Fibroblast of lung (primary cell): ENCODE results near the gene JAZF1. TPM values are rescaled to one million over a fixed set of nuclear protein-coding genes. Genes with fewer than 3 reads are reported as not detected.
A peak's percentile ranks its signal among the peaks of the same experiment; 100 is the strongest.

ENCODE experiments used
- DNase-seq, 2 donors: peaks; one replicate each; pipeline versions ENCODE4 v3.0.0 to v3.0.0-alpha.2; 2010; ENCODE audit warnings: low read depth in 2 of 2
- H2AFZ ChIP-seq: 2 replicates; pipeline ENCODE4 v1.5.1; 2012; ENCODE audit warnings: low read length, control low read depth, inconsistent platforms
- H3K27ac ChIP-seq: 2 replicates; pipeline ENCODE4 v1.5.1; 2011; ENCODE audit warnings: low read length, control low read depth; ENCODE audit not compliant: insufficient read depth
- H3K27me3 ChIP-seq: 2 replicates; pipeline ENCODE4 v1.5.1; 2011; ENCODE audit warnings: mild to moderate bottlenecking, low read length; ENCODE audit not compliant: control insufficient read depth, insufficient read depth
- H3K36me3 ChIP-seq: 2 replicates; pipeline ENCODE4 v1.5.1; 2011; ENCODE audit warnings: low read length; ENCODE audit not compliant: control insufficient read depth, insufficient read depth
- H3K4me1 ChIP-seq: 2 replicates; pipeline ENCODE4 v1.5.1; 2011; ENCODE audit warnings: low read length; ENCODE audit not compliant: control insufficient read depth, insufficient read depth; ENCODE audit errors: extremely low read depth
- H3K4me2 ChIP-seq: 2 replicates; pipeline ENCODE4 v1.5.1; 2011; ENCODE audit warnings: low read length, control low read depth; ENCODE audit not compliant: insufficient read depth; ENCODE audit errors: extremely low read depth
- H3K4me3 ChIP-seq, 4 experiments: fragments of 200-600 bp in 1 of 4; sonication (generic) in 1 of 4; replicated peaks in 1 of 4; 2 replicates each; pipeline ENCODE4 v1.5.1; 2011 to 2016; ENCODE audit warnings: low read length in 4 of 4, low read depth in 3 of 4, mild to moderate bottlenecking in 3 of 4, control low read depth in 2 of 4, inconsistent platforms in 1 of 4, mixed read lengths in 1 of 4; ENCODE audit not compliant: insufficient read depth in 1 of 4; ENCODE audit errors: control extremely low read depth in 1 of 4
- H3K79me2 ChIP-seq: 2 replicates; pipeline ENCODE4 v1.5.1; 2012; ENCODE audit warnings: mild to moderate bottlenecking, low read length, inconsistent platforms; ENCODE audit not compliant: control insufficient read depth, insufficient read depth
- H3K9ac ChIP-seq: 2 replicates; pipeline ENCODE4 v1.5.1; 2011; ENCODE audit warnings: mild to moderate bottlenecking, low read length, control low read depth; ENCODE audit not compliant: insufficient read depth
- H3K9me3 ChIP-seq: 2 replicates; pipeline ENCODE4 v1.5.1; 2012; ENCODE audit warnings: low read depth, low read length; ENCODE audit not compliant: control insufficient read depth, insufficient read depth
- H4K20me1 ChIP-seq: 2 replicates; pipeline ENCODE4 v1.5.1; 2011; ENCODE audit warnings: low read length; ENCODE audit not compliant: control insufficient read depth, insufficient read depth; ENCODE audit errors: extremely low read depth
- EZH2 ChIP-seq: IDR thresholded peaks from 2 replicates; pipeline ENCODE4 v1.5.1; 2012; ENCODE audit warnings: low read length, control low read depth, mild to moderate bottlenecking; ENCODE audit errors: missing control alignments
- polyA plus RNA-seq, 2 donors: library from polyadenylated mRNA; depleted of rRNA in 1 of 2; stranded (reverse) in 1 of 2; unstranded in 1 of 2; fragments of >200 nt; gene quantifications; 2 replicates each; pipeline ENCODE4 v1.2.1, GENCODE V29; 2011 to 2012; ENCODE audit warnings: missing spikeins in 1 of 2
- total RNA-seq: library from RNA; depleted of rRNA; stranded (reverse); fragments of >200 nt; gene quantifications from 2 replicates; pipeline ENCODE4 v1.2.1, GENCODE V29; 2014
- TF ChIP-seq, protein P1 (sequence below), 2 donors: IDR thresholded peaks in 1 of 2; conservative IDR thresholded peaks in 1 of 2; 1 replicate in 1 of 2; 2 replicates in 1 of 2; pipeline ENCODE4 v1.5.1; 2011 to 2012; ENCODE audit warnings: low read length in 2 of 2, control low read depth in 1 of 2, inconsistent platforms in 1 of 2, low read depth in 1 of 2, mild to moderate bottlenecking in 1 of 2

Gene JAZF1
- total and polyA plus RNA-seq, 2 donors (not counting 1 experiment from before 2014, with no cell fraction given): 9.1 to 9.3 TPM

DNA sequence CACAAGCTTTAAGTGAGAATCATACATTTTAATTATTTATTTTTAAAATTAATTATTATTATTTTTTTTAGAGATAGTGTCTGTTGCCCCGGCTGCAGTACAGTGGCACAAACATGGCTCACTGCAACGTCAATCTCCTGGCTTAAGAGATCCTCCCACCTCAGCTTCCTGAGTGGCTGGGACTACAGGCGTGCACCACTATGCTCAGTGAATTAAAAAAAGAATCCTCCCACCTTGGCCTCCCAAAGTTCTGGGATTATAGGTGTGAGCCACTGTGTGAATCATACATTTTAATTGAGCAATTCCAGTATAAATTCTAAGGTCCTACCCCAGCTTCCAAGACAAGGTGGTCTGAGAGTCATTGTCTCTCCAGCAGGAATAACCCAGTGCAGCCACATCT lies 172.4 kb downstream of the JAZF1 start:
- Histone ChIP-seq H3K36me3 (no peaks in the 10 kb centered on the region), H3K27ac (no peak overlapping the region), H3K4me2 (no peak overlapping the region), H3K9me3 (no peaks in the 10 kb centered on the region), H3K4me3 (no peak overlapping the region), H3K79me2 (no peaks in the 10 kb centered on the region), H2AFZ (no peak overlapping the region), H3K9ac (no peak overlapping the region), H4K20me1 (no peaks in the 10 kb centered on the region), H3K4me1 (no peaks in the 10 kb centered on the region), H3K27me3 (no peaks in the 10 kb centered on the region)
- DNase-seq: no peak
- TF ChIP-seq, protein P1, sequence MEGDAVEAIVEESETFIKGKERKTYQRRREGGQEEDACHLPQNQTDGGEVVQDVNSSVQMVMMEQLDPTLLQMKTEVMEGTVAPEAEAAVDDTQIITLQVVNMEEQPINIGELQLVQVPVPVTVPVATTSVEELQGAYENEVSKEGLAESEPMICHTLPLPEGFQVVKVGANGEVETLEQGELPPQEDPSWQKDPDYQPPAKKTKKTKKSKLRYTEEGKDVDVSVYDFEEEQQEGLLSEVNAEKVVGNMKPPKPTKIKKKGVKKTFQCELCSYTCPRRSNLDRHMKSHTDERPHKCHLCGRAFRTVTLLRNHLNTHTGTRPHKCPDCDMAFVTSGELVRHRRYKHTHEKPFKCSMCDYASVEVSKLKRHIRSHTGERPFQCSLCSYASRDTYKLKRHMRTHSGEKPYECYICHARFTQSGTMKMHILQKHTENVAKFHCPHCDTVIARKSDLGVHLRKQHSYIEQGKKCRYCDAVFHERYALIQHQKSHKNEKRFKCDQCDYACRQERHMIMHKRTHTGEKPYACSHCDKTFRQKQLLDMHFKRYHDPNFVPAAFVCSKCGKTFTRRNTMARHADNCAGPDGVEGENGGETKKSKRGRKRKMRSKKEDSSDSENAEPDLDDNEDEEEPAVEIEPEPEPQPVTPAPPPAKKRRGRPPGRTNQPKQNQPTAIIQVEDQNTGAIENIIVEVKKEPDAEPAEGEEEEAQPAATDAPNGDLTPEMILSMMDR (conservative IDR thresholded peaks at IDR 0.05 in 1 of 2, IDR thresholded peaks at IDR 0.05 in 1 of 2; ENCODE audit: low read depth in 1 of 2, low read length in 2 of 2): no peak
- no peak for TF ChIP-seq EZH2

DNA sequence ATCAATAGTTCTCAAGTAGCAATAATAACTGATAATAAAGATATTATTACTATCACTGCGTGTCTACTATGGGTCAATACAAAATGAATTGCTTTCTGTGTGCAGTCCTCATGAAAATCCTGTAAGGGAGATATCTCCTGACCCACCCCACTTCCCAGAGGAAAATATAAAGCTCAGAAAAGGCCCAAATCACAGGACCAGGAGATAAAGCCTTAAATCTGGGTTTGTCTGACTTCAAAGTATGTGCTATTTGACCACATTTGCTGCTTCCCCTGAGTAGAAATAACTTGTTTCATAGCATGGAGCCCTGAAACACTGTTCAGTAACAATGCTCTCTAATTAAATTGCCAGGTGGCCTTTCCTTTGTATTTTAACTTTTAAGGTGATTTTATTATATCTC lies 174.1 kb downstream of the JAZF1 start:
- TF ChIP-seq, protein P1 (conservative IDR thresholded peaks at IDR 0.05 in 1 of 2, IDR thresholded peaks at IDR 0.05 in 1 of 2; ENCODE audit: low read depth in 1 of 2, low read length in 2 of 2): no peak
- no peak for TF ChIP-seq EZH2
- H3K4me1 ChIP-seq: no peaks in the 10 kb centered on the region
- H3K4me2 ChIP-seq: no peak overlapping the region
- H3K79me2 ChIP-seq: no peaks in the 10 kb centered on the region
- H3K9me3 ChIP-seq: no peaks in the 10 kb centered on the region
- no peak overlapping the region for H3K9ac ChIP-seq
- H4K20me1 ChIP-seq: no peaks in the 10 kb centered on the region
- no peaks in the 10 kb centered on the region for H3K36me3 ChIP-seq
- DNase-seq: no peak
- H3K27ac ChIP-seq: no peak overlapping the region
- H3K4me3 ChIP-seq: no peak overlapping the region
- H3K27me3 ChIP-seq: no peaks in the 10 kb centered on the region
- no peak overlapping the region for H2AFZ ChIP-seq

DNA sequence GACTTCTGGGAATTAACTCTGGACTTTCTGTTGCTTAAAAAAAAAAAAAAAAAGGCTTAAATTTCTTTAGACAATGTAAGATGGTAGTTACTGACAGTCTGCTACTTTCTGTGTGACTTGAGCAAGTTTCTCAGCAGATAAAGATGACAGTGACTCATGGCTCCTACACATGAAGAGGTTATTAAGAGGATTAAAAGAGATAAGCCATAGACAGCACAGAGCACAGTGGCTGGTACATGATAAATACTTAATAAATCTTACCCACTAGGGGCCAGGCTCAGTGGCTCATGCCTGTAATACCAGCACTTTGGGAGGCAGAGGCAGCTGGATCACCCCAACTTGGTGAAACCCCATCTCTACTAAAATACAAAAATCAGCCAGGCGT lies 174.8 kb downstream of the JAZF1 start:
- Histone ChIP-seq H3K4me2 (no peak overlapping the region), H3K27ac (no peak overlapping the region), H3K79me2 (no peaks in the 10 kb centered on the region), H4K20me1 (no peaks in the 10 kb centered on the region), H3K4me3 (no peak overlapping the region), H3K9ac (no peak overlapping the region), H3K9me3 (no peaks in the 10 kb centered on the region), H2AFZ (no peak overlapping the region), H3K4me1 (no peaks in the 10 kb centered on the region), H3K36me3 (no peaks in the 10 kb centered on the region), H3K27me3 (no peaks in the 10 kb centered on the region)
- no peak for TF ChIP-seq EZH2
- TF ChIP-seq, protein P1 (conservative IDR thresholded peaks at IDR 0.05 in 1 of 2, IDR thresholded peaks at IDR 0.05 in 1 of 2; ENCODE audit: low read depth in 1 of 2, low read length in 2 of 2): no peak
- peak in 1 of 2 donors; percentile 27 for DNase-seq
